HG03039 (cell line): ENCODE data around the gene SYNE1.
"Not testable (repeated sequence)": the region's sequence is repeated elsewhere in the genome, so short reads cannot be mapped to it uniquely, and the experiment has no call there.

Source experiments
- ATAC-seq: cut with Tn5 transposase; IDR thresholded peaks from one replicate; pipeline ENCODE4 v1.9.1; 2021; ENCODE audit warnings: mild to moderate bottlenecking, moderate library complexity; ENCODE audit not compliant: unreplicated experiment

SYNE1 gene

DNA sequence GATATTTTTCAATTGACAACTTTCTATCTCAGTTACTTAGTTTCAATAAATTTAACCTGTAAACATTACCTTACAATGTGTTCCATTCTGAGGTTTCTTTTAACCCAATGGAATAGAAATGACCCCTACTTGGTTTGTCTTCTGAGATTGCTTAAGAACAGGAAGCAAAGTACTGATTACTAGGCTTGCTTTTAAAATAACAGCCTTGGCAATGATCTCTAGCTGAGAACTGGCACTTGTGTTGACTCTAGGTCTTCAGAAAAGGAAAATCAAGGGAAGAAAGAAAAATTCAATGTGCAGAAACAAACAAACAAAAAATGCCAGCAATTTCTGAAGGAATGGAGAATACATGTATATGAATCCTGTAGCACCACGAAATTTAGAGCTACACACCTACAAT lies 66.1 kb downstream of the SYNE1 start:
- no peak for ATAC-seq

DNA sequence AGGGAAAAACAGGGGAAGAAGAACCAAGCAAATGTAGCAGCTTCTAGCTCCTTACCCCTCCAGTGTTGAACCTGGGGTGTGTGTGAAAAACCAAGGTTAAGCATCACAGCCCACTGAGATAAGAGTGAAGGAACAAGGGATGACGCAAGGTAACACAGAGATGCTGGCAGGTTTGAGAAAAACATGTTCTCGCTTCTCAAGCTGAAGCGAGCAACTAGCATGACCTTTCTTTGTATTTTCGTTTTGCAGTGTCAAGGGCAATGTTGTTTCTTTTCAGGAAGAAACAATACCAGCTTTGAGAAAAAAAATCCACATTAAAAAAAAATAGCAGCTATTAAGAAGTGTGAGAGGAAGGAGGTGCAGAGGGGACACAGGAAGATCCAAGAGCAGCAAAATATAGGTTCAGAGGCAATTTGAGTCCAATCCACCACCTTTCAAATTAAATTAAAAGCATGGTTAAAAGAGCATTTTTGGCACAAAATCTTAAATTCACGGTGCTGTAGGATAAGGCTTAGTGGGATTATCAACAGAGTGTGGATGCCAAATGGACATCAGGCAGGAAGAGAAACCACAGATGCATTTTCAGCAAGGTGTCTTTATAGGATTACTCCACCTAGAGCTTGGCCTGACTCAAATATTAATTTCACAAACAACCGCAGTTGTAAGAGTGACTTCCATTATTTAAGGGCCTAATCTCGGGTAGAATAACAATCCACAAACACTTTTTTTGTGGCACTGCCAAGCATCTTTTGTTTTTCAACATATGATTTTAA lies 70.9 kb downstream of the SYNE1 start:
- no peak for ATAC-seq

DNA sequence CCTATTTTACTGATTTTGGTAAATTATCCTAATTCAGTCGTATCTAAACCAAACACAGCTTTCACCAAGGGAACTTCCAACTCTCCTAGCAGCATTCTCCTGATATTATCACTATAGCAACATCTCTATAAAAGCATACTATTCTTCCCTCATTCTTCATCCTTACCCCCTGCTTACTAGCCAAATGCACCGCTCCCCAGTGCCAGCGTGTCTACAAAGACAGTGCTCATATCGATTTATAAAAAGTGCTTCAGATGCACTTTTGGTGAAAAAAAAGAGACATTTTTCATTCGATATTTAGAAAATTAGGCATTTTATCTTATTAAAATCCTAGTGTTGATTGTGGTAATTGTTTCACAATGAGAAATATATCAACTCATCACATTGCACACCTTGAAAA lies 74.0 kb downstream of the SYNE1 start:
- ATAC-seq, result no peak

DNA sequence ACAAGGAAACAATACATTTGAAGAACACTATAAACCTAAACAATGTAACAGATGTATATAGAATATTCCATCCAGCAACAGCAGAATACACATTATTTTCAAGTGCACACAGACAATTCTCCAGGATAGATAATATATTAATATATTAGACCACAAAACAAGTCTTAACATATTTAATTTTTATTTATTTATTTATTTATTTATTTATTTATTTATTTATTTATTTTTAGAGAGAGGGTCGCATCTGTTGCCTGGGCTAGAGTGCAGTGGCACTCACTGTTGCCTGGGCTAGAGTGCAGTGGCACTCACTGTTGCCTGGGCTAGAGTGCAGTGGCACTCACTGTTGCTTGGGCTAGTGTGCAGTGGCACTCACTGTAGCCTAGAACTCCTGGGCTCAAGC lies 78.4 kb downstream of the SYNE1 start:
- ATAC-seq, result not testable (repeated sequence)

DNA sequence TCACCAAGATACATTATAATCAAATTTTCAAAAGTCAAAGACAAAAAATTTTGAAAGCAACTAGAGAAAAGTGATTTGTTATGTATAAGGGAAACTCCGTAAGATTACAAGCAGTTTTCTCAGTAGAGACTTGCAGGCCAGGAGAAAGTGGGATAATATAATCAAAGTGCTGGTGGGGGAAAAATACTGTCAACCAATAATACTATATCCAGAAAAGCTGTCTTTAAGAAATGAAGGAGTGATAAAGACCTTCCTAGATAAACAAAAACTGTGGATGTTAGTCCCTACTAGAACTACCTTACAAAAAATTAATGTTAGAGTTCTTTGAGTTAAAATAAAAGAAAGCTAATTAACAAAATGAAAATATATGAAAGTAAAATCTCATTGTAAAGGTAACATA lies 79.7 kb downstream of the SYNE1 start:
- ATAC-seq, result no peak

DNA sequence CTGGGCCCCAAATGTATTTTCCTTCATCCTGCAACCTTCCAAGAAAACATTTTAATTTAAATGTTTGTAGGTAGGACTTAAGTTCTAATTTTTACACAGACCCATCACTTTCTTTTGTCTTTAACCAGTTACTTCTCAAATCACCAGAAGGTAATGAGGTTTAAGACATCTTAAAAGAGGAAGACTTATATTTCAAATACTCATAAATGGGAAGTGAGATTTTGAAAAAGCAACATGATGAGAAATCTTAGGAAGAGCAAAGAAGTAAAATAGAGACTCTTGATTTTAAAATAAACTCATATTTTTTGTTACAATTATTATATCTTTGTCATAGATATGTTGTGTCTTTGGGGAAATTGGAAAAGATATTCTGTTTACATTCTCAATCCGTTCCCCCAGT lies 82.3 kb downstream of the SYNE1 start:
- ATAC-seq, result no peak

DNA sequence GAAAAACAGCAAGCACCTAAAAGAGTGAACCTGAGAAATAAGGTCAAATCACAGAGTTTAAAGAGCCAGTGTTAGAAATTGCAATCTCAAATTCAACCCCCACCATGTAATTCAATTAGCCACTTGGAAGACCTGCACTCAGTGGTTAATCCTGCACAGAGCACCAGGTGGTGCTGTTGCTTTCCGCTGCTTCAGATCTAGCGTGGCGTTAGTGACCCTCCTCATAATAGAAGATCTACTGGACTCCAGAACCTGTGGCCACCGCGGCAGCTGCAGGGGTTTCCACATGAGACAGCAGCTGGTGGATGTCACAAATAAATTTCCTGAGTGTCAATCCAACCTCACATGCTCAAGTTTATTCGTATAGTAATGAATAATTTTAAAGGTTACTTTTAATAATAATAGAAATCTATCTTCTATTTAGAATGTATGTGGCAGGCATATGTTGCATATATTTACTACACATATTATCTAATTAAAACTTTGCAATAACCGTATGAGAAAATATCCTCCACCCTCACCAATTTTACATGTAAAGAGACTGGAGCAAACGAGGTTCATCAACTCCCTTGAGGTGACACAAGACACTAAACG lies 84.4 kb downstream of the SYNE1 start:
- peak; percentile 96 for ATAC-seq

DNA sequence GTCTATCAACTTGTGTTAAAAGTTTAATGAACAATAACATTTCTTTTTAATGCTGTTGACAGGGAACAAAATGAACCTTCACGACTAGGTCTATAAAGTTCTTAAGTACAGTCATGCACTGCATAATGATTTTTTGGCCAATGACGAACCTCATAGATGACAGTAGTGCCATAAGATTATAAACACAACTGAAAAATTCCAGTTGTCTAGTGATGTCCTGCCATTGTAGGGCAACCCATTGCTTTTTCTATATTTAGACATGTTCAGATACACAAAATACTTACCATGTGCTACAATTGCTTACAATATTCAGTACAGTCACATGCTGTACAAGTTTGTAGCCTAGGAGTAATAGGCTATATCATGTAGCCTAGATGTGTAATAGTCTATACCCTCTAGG lies 93.6 kb downstream of the SYNE1 start:
- no peak for ATAC-seq

DNA sequence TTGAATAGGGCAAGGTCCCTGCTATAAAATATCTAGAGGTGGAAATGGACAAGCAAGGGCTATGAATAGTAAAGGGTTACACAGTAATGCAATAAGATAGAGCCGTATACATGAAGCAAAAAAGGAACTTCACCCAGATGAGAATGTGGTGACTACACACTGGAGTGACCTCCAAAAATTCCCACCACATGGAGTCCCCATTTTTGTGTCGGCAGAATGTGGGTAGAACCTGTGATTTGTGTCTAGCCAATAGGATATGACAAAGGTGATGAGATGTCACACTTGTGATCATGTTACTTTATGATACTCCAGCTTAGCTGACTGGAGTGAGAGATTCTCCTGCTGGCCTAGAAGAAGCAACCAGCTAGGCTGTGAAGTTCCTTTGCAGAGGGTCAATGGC lies 96.8 kb downstream of the SYNE1 start:
- no peak for ATAC-seq

DNA sequence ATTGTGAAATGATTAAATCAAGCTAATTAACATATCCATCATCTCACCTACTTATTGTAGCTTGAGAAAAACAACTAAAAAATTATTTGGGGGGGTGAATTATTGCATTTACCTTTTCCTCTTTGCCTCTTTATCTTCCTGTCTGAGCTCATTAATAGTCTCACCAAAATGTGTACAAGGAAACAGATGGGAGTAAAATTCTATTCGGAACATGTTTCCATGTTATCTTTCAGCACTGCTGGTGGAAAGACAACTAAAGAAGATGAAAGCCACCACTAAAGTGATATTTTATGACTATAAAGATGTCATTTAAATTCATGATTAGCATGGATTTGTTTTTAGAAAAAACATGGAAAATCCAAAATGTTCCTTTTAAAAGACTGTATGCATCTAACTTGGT lies 102.6 kb downstream of the SYNE1 start:
- ATAC-seq, result no peak

DNA sequence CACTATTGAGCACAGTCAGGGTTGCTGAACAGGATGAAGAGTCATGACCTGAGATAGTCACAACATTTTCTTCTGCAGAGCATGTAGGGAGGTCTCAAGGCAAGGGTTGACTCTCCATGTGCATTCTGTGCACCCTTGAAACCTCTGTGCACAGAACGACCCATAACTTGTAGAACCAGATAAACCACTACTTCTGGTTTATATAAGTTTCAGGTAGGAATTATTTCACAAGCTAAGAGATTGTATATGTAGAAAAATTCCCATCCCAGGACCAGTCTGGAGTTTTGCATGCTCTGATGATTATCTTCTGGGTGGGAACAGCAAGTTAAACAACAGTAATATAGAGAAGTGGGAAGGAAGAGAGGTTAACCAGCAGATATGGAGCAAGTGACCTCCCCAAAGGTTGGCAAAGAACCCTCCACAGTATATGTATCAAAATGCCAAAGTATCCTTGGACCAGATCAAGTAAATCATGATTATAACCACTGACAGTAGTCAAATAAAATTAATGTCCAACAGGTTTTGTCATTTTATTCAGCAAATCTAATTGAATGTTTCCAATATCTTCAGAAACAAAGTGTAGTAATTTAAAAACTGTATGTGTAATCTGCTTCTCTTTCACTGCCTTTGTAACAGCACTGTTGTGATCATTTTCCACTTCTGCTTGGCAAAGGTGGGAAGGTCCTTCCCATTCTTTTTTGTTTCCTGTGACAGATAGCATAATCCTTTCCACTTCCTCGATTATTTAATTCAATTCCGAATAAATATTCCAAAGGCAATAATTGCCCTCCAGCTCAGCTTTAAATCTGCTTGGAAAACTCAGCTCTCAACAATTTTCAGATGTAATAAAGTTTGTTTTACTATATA lies 104.4 kb downstream of the SYNE1 start:
- ATAC-seq, result no peak

DNA sequence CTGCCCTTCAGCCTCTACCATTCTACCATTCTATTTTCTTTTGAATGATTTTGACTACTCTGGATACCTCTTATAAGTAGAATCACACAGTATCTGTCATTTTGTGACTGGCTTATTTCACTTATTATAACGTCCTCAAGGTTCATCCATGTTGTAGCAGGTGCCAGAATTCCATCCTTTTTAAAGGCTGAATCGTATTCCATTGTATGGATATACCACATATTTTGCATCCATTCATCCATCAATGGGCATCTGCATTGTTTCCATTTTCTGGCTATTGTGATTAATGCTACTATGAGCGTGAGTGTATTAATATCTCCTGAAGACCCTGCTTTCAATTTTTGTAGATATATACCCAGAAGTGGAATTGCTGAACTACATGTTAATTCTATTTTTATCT lies 105.5 kb downstream of the SYNE1 start:
- no peak for ATAC-seq

DNA sequence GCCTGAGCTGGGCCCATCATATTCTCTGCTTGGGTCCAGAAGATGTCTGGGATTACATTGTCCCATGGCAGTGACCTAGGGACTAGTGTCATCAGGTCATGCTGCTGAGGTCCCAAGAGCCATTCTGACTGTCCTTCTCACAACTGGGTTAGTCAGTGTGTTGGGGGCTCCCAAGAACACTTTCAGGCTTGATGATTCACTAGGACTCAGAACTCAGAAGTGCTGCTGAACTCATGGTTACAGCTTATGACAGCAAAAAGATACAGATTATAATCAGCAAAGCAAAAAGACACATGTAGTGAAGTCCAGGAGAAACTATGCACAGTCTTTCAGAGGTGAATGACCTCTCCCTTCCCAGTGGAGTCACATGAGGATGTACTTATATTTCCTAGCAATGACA lies 107.8 kb downstream of the SYNE1 start:
- no peak for ATAC-seq

DNA sequence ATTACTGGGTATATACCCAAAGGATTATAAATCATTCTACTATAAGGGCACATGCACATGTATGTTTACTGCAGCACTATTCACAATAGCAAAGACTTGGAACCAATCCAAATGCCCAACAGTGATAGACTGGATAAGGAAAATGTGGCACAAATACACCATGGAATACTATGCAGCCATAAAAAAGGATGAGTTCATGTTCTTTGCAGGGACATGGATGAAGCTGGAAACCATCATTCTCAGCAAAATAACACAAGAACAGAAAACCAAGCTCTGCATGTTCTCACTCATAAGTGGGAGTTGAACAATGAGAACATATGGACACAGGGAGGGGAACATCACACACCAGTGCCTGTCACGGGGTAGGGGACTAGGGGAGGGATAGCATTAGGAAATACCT lies 123.0 kb downstream of the SYNE1 start:
- ATAC-seq, result not testable (repeated sequence)

DNA sequence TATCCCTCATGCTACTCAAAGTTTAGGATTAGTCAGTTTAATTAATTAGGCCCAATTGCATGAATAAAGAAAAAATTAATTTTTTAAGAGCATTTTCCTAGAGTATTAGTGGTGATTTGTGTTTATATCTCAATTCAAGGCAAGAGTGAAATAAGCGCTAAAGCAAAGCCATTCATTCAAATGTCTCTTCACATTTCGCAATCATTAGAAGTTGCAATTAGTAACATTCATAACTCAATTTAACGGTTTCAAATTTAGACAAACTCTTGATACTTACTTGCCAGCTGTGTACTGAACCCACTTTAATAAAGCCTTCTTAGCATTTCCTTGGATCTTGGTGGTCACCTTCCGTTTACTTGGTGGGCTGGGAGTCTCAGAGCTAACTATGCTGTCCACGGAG lies 127.2 kb downstream of the SYNE1 start:
- ATAC-seq, result no peak

DNA sequence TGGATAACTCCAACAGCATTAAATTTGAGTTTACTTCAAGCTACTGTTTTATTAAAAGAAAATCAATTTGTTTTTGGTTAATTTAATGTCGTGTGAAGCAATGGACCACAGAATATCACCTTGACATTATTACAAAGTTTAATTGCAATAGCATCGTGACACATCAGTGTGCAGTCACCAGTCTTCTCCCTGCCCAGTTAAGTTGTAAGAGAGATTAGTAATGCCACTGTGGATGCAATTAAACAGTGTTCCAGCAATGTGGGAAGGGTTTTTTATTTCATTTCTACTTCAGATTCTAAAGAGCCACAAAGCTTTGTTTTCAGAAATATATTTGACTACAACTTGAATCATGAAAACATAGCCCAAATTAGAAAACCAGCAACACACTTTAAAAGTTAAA lies 128.7 kb downstream of the SYNE1 start:
- ATAC-seq, result no peak

DNA sequence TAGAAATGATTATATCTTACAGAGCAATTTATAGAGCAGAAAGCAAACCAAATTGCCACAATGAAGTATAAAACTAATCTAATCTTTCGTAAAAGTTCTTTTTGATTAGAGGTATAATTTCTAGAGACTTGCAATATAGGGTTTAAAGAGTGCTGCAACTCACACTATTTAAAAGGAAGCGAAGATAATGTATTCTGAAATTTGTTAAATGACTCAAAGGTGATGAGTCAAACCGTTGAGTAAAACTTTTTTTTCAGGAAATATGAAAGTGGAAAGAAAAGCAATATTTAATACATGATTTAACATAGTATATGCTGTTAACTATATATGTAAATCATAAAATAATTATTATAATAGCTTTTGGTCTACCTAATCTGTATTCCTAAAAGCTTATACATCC lies 133.6 kb downstream of the SYNE1 start:
- no peak for ATAC-seq

DNA sequence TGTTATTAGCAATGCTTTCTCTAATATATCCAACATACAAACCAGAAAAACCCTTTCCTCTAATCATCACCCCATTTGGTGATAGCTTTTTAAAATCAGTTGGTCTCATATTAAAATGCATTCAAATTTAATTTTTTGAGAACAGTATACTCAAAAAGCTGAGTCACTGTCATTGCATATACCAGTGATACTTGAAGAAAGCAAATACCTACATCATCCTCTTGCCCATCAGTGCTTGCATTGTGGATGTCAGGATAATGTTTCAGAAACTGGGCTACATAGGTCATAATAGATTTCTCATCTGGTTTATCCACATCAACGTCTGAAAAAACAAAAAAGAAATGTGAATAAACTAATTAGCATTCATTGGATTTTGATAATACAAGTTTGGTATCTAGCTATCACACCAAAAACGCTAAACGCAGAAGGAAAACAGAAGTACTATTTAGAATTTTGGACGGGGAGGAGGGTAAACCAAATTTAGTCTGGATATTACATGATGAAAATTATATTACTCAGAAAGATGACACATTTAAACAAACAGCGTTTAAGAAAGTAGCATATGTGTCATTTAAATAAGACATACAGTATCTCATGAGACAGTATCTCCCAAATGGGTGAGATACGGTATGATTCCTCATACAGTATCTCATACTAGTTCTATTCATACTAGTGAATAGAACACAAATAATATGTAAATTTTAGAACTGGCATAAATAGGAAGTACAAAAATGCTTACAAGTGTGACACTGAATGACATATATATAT lies 134.6 kb downstream of the SYNE1 start:
- no peak for ATAC-seq

DNA sequence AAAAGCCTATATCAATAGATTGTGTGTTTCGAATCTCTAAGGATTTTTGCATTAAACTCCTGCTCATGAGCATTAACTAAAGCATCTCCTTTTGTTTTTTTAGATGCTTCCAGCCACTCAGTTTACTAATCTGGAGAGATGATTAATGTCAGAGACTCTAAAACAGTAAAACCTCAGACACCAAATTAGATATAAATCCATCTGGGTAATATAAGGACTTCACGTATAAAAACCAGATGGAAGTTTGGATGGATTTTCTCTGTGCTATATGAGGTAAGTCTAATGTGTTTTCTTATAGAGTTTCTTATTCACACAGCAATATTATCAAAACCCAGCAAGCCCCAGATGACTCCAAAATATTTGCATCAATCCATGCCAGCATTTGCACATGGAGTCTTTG lies 137.2 kb downstream of the SYNE1 start:
- no peak for ATAC-seq

DNA sequence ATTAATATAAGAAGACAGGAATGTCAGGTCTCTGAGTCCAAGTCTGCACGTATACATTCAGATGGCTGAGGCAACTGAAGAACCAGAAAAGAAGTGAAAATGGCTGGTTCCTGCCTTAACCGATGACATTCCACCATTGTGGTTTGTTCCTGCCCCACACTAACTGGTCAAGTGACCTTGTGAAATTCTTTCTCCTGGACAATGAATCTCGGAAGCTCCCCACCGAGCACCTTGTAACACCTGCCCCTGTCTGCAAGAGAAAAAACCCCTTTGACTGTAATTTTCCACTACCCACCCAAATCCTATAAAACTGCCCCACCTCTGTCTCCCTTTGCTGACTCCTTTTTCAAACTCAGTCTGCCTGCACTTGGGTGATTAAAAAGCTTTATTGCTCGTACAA lies 140.4 kb downstream of the SYNE1 start:
- no peak for ATAC-seq

DNA sequence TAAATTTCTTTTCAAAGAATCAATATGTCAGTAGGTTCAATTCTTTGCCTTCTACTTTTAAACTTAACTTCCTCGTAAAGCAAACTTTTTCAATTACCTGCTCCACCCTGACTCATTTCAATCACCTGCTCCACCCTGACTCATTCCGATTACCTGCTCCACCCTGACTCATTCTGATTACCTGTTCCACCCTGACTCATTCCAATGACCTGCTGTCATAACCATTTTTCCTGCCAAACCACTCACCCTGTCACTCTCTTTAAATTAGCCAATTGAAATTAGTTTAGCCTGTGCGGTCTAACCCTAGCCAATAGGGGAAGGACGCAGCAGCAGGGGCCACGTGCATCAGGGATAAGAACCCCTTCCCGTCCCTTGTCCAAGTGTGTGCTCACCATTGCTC lies 141.7 kb downstream of the SYNE1 start:
- ATAC-seq, result not testable (repeated sequence)
